ENCODE data around the gene MDGA2.
"Not testable (repeated sequence)": the region's sequence is repeated elsewhere in the genome, so short reads cannot be mapped to it uniquely, and the experiment has no call there.

Gene MDGA2

DNA sequence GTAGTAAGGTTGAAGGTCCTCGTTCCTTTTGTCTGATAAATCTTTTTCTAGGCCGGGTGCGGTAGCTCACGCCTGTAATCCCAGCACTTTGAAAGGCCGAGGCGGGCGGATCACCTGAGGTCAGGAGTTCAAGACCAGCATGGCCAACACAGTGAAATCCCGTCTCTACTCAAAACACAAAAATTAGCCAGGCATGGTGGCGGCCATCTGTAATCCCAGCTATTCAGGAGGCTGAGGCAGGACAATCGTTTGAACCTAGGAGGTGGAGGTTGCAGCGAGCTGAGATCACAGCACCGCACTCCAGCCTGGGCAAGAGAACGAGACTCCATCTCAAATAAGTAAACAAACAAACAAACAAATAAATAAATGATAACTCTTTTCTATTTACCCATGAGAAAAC is 51.3 kb downstream of the MDGA2 start:
- not testable (repeated sequence) for DNase-seq (ENCODE audit: low read depth in 2 of 2)

- DNase-seq (ENCODE audit: low read depth in 2 of 2), result no peak
Observed at GRCh38 chr14:47619392-47619791, 56.0 kb downstream of the MDGA2 start.

DNA sequence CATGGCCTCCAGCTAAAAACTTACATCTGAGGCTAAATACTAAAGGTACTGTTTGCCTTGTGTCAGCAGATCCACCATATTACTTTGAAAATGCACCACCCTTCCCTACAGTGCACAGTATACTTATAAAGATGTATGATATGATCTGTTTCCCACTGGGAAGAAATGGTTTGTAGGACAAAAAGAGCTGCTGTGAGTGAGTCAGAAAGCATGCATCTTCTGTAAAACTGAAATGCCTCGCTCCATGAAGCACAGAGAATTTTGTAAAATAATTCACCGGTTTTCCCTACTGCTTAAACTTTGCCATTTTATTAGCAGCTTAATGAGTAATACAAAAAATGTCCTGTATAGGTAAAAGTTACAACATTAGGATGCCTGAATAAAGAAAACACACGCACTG is 68.8 kb downstream of the MDGA2 start:
- DNase-seq (ENCODE audit: low read depth in 2 of 2), result no peak

- no peak for DNase-seq (ENCODE audit: low read depth in 2 of 2)
Observed at GRCh38 chr14:47596860-47597259, 78.5 kb downstream of the MDGA2 start.

DNA sequence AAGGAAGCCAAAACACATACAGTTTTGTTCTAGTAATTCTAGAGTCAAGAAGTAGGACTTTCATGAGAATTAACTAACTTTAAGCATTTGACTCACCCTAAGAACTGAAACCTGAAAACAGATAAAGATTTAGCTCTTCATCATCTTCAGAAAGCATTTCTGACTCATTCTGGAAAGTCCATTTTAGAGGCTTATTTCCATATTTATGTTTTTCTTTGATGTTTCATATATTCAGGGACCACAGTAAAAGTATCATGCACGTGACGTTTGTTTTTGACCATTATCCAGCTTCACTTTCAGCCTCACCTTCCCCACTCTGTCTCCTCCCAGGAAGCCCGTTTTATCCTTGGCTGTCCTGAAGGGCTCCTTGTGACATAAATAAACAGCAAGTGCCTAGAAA is 79.2 kb downstream of the MDGA2 start:
- no peak for DNase-seq (ENCODE audit: low read depth in 2 of 2)

DNA sequence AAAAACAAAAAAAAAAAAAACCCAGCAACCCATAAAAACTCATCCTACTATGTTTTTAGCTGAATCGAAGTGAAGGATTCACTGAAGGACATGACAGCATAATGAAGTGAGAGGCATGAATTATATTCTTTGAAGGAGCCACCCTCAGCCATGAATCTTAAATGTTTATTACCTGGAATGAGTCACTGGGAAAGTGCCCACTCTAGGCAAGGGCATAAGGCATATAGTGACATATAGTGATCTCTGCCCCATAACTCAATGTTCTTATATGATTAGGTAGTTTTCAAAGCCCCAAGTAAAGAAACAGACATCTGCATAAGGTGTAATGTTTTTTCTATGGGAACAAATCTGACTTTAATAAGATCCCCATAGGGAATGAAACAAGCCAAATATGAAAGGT is 79.9 kb downstream of the MDGA2 start:
- no peak for DNase-seq (ENCODE audit: low read depth in 2 of 2)

- no peak for DNase-seq (ENCODE audit: low read depth in 2 of 2)
Observed at GRCh38 chr14:47590767-47591495, 84.5 kb downstream of the MDGA2 start.

DNA sequence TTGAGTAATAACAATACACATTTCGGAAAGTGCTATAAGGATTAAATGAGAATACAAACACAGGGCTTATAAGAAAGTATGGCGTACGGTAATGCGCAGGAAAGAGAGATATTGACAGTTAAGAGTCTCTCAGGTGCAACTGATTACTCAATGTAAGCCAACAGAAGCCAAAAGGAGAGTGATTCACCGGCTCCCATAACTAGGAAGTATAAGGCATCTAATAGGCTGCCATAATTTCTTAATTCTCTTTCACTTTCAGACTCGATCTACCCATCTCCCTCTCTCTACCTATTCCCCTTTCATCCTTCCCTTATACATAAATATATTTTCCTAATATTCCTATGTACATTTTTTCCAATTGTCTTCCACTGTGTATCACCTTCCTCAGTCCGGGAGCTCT is 90.0 kb downstream of the MDGA2 start:
- no peak for DNase-seq (ENCODE audit: low read depth in 2 of 2)

DNA sequence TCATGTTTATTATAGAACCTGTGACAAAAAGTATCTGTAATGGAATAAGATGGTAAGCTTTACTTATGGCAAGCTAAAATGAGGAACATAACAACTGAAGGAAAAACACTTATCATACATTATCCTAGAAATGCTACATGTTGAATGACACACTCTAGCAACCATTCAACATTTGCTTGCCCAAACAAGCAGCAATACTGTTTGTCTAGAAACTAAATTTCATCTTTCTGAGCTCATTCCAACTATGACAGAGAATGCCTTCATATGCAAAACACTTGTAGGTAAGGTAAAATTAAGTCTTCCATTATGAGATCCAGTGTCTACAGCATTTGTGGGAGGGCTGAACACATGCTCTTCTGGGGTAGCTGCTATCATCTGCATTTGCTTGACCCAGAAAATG is 108.1 kb downstream of the MDGA2 start:
- DNase-seq (ENCODE audit: low read depth in 2 of 2), result no peak

DNA sequence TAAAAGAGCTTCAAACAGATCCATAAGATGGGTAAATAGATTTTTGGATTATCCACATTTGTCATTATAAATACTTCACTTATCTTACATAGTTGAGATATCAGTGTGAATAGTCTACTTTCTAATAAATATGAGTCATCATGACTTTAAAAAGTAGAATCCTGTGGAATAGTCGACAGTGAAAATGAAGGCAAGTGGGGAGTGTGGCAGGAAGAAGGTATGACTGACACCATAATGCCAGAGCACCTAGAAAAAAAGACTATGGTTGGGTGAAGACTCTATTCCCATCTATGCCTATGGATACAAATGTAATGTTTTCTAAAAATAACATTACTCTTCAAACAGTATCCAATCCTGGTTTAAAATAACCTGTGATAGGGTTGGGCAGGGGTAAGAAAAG is 117.5 kb downstream of the MDGA2 start:
- DNase-seq (ENCODE audit: low read depth in 2 of 2), result no peak

DNA sequence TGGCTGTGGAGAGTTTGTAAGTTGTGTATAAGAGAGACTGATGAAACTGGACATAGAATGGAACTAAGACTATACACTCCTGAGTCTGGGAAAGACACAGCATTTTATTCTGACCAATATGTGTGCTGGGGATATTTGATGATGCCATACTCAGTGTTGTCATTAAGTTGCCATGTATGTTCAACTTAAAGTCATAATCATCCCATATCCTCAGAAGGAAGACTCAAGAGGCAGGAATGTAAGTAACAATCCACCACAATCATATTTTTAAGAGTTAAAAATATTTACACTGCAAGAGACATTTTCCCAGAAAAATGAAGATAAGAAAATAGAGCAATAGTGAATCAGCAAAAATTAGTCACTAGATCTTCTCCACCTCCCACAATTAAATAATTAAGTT is 120.1 kb downstream of the MDGA2 start:
- no peak for DNase-seq (ENCODE audit: low read depth in 2 of 2)

DNA sequence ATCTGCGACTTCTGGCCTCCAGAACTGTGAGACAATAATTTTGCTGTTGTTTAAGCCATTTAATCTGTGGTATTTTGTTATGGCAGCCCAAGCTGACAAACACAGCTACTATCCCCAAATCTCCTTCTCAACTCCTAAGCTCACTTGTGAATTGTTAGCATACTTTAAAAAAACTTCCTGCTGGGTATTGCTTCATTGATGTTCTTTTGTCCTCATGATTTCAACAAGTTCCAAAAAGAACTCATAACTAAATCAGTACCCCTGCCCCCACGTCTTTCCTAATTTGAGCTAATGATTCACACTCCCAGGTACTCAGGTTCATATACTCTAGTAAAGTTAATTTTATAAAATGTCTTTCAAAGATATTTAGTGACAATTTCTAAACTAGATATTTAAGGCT is 125.5 kb downstream of the MDGA2 start:
- DNase-seq (ENCODE audit: low read depth in 2 of 2), result no peak

GRCh38 chr14:47543459-47543858 is 131.9 kb downstream of the MDGA2 start:
- DNase-seq (ENCODE audit: low read depth in 2 of 2), result no peak

DNA sequence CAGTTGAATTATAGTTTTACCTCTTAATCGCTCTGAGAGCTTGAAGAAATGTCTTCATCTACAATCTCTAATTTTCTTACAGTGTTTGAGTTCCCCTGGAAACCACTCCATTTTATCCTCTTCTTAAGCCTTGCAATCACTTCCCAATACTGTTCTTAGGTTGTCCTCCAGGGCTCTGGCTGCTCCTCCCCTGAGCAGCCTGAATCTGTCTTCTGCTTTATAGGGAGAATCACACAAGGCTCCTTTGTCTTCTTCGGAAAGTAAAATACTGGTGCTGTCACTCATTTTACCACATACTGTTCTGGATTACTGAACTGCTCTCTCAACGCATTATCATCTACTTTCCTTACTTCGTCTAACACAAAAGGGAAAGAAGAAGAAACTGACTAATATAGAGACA is 133.7 kb downstream of the MDGA2 start:
- DNase-seq (ENCODE audit: low read depth in 2 of 2), result no peak

DNA sequence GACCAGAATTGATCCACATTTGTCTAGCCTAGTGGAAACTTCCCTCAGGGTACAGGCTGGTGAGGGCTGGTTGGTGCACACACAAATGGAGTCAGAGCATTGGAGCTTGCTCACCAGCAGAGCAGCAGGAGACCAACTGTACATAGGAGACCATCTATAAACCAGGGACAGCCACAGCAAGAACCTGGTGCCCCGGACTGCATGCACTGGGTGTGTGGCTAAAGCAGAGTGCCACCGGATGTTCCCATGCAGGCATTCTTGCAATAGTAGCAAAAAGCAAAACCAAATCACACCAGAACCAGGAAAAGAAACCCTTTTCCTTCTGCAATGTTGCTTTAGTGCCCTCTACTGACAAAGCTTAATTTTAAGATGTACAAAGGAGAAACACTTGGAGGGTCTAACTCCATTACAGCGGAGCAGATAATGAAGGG is 136.4 kb downstream of the MDGA2 start:
- no peak for DNase-seq (ENCODE audit: low read depth in 2 of 2)

GRCh38 chr14:47536341-47536740 is 139.1 kb downstream of the MDGA2 start:
- DNase-seq (ENCODE audit: low read depth in 2 of 2), result no peak

DNA sequence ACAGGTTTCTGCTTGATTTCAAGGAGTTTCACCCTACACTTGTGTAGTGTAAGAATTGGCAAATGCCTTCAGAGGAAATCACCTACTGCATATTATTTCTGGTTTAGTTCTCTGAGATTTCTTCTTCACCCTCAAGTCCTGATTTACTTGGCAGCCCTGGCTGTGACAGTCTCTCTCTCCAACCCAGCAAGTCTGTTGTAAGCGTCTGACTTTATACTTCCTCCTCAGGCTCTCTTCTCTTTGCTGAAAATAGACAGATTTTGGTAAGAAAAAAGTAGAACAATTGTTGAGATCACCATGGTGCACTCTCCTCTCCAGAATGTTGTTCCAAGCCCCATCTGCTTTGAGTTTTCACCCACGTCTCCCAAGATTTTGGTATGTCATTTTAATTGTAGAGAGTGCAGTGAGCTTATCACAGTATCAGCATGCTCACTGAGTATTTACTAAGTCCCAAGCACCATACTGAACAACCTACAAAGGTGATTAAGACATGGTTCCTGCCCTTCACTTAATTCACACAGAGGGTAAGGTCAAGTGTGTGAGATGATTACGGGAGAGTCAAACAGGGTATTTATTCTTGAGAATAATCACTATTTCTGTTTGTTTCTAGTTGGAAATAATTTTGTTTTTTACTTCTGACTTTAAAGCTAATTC is 148.7 kb downstream of the MDGA2 start:
- DNase-seq (ENCODE audit: low read depth in 2 of 2), result no peak

GRCh38 chr14:47524524-47524923 is 150.9 kb downstream of the MDGA2 start:
- DNase-seq (ENCODE audit: low read depth in 2 of 2), result no peak

DNA sequence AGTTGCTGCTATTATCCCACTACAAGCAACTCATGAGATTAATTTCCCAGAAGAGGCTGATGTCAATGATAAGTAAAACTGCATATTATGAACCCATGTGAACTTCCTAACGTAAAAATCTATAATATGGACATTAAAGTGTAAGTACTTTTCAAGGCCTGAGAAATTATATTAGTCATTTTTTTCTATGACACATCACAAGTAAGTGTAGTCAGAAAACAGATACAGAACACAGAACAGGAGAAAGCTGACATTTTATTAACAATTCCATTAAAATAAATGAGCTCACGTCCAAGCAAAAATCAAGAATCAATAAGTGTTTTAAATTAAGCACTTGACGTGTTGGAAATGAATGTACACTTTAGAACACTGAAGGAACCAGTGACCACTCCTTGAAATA is 155.0 kb downstream of the MDGA2 start:
- DNase-seq (ENCODE audit: low read depth in 2 of 2), result no peak

DNA sequence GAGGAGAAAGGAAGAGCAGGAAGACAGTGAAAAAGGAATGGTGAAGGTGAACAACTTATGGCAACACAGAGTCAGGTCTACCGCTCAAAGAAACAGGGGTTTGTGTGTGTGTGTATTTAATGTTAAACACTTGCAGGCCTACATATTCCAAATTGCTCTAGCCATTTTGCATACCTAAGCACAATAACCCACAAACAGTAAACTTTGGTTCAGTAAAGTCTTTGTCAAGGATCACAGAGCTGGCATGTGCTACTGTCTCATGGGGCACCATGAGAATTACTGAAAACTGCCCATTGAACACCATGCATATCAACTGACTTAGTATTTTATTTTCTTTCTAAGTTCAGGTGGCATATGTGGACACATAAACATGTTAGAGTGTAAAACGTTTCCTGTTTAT is 163.6 kb downstream of the MDGA2 start:
- DNase-seq (ENCODE audit: low read depth in 2 of 2), result no peak

DNA sequence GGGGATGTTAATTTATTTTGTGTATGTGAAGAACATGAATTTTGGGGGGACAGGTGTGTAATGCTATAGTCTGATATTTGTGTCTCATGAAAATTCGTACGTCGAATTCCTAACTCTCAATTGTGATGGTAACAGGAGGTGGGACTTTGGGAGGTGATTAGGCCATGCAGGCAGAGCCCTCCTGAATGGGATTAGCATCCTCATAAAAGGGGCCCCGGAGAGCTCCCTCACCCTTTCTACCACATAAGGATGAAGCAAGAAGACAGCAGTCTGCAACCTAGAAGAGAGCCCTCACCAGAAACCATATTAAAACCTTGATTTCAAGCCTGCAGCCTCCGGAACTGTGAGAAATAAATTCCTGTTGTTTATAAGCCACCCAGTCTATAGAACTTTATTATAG is 165.4 kb downstream of the MDGA2 start:
- no peak for DNase-seq (ENCODE audit: low read depth in 2 of 2)

- no peak for DNase-seq (ENCODE audit: low read depth in 2 of 2)
Observed at GRCh38 chr14:47507861-47508260, 167.5 kb downstream of the MDGA2 start.

DNA sequence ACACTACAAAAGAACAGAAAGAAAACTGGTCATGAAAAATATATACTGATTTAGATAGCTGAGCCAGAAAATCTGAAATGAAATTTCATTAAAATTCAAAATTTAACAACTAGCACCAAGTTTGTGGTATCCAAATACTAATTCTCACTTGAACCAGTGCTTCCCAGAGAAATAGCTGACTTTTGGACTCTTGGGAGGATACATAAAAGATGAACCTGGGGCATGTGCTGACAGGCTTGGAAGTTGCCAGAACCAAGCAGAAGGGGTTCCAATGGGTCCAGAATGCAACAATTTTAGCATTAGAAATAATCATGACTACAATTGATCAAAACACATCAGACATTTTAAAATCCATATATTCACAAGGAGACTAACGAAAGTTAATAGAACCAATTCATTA is 175.0 kb downstream of the MDGA2 start:
- no peak for DNase-seq (ENCODE audit: low read depth in 2 of 2)

GRCh38 chr14:47490766-47491165 is 184.6 kb downstream of the MDGA2 start:
- no peak for DNase-seq (ENCODE audit: low read depth in 2 of 2)

All from stimulated activated CD8-positive, alpha-beta memory T cell treated with anti-CD3 and anti-CD28 coated beads, Interleukin-7, amount 100 ng/mL, for 1 hour (primary cell).